Raji (cell line): ENCODE results near the gene SH2D6.

Experiments used
- POLR2A ChIP-seq: IDR thresholded peaks from 2 replicates; pipeline ENCODE4 v1.6.1; 2011; ENCODE audit warnings: low read depth, low read length, control low read depth; ENCODE audit not compliant: insufficient read depth

Gene SH2D6

DNA sequence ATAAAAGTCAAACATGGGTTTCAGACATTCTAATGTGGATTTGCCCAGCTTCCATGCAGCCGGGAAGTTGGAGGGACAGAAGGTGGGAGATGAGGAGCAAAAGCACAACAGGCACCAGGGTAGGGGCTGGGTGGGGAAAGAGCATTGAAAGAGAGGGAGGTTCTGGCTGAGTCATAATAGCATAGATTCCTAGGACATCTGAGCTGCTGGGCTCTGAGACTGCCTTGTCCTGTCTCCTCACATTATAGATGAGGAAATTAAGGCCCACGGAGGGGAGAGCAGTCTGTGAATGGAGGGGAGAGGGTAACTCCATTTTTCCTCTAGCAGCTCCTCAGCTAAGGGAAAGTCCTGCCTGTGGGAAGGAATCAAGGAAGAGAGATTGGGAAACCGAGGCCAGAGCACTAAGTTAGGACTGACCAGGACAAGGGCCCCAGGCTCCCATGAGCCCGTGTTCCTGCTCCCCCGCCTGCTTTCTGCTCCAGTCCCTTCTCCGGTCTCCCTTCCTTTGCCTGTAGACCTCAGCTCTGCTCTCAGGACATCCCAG is 26.2 kb downstream of the SH2D6 start:
- TF ChIP-seq POLR2A = no peak

DNA sequence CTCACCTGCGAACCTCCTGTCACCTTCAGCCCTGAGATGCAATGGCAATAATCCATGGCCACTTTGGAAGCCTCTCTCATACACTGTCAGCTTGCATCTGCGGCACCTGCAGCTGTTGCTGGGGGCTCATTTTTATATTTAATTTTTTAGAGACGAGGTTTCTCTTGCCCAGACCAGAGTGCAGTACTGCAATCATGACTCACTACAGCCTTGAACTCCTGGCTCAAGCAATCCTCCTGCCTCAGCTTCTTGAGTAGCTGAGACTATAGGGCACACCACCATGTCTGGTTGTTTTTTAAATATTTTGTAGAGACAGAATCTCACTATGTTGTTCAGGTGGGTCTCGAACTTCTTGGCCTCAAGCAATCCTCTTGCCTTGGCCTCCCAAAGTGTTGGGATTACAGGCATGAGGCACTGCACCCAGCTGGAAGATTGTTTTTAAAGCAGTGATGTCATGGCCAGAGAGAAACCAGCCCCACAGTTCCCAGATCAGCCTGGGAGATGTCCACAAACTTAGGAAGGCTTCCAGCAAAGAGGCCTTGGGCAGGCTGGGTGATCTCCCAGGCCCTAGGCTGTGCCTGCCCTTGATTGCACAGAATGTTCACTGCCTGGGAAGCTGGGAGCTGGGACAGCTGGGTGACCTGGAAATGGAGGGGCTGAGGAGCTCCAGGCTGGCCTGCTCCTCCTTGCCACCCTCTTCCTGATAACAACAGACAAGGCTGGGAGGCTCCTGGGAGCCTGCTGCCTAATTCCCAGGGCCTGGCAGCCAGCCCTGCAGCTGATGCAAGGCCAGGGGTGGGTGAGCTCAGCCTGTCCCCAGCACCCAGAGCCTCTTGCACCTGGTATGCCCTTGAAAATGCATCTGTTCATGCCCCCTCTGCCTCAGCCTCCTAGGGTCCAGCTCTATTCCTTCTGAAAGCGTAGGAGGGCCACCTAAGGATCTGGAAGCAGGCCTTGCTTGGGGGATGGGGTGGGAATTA is 27.1 kb downstream of the SH2D6 start:
- no peak for TF ChIP-seq POLR2A

DNA sequence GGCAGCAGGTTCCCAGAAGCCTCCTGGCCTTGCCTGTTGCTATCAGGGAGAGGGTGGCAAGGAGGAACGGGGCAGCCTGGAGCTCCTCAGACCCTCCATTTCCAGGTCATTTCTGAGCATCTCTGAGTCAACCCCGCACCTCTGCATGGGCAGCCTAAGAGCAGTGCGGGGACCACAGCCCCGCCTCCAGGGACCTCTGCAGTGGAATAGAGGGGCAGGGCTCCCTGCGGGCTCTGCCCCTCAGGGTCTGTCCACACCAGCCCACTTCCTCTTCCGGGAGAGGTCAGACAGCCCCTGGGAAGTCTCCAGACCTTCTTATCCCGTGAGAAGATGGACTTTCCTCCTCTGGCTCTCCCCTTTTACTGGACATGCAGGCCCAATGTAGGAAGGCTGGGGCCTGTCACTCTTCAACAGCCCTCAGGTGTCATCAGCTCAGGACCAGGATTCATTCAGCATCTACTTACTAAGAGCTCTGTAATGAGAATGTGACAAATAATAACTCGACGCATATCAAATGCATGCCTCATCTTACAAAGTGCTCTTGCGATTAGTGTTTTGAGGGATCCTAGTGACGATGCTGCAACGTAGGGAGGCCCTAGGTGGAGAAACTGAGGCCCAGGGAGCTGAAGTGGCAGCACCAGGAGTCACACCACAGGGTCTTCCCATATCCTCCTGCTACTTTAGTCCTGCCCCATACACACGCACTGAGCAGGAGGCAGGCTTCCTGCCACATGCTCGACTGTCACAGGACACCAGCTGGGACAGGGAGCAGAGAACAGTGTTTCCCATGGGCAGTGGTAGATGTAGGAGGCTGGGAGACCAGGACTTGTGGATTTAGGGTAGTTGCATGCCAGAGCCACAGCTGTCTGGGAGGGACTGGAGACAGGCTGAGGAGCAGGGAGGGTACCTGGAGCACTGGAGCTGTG is 28.0 kb downstream of the SH2D6 start:
- TF ChIP-seq POLR2A = no peak

DNA sequence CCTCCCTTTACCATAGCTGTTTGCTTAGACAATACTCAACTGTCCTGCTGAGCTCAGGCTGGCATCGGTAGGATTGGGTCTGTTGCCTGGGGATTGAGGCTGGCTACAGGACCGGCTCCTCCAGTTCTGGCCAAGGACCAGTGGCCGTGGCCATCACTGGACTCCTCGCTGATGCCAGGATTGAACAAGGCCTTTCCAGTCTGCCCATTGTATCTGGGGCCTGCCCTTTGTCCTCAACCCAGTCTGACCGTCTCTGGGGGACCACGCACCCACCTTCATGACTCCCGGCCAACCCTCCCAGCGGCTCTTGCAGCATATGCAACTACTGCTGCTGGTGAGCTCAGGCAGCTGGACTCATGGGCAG is 28.7 kb downstream of the SH2D6 start:
- TF ChIP-seq POLR2A = no peak

DNA sequence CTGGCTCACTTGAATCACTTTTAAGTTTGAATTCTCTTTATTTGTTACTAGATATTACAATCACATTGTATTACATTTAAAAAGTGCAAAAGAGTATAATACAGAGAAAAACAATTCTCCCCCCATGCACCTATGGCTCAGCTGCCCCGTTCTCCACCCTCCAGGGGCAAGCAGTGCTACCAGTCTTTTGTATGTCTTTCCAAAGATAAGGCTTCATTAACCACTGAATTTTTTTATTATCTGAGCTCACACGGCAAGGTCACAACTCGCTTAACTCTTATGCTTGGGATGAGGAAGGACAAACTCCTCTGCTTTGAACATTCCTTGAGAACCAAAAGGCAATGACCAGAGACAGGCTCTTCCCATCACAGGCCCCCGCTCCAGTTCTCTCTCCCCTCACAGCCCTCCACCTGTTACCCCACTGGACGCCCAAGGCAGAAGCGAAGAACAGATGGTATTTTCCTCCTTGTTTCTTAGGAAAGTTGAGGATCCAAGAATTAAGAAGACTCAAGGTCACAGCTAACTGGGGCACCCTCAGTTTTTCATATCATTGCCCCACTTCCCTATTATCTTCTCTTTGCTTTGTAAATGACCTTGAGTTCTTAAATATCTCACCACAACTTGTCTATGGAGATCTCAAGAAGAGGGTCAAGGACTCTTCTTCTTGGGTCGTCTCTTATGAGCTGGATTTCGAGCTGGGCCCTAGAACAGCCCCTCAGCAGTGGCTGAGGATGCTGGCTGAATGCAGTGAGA is 30.1 kb downstream of the SH2D6 start:
- no peak for TF ChIP-seq POLR2A

DNA sequence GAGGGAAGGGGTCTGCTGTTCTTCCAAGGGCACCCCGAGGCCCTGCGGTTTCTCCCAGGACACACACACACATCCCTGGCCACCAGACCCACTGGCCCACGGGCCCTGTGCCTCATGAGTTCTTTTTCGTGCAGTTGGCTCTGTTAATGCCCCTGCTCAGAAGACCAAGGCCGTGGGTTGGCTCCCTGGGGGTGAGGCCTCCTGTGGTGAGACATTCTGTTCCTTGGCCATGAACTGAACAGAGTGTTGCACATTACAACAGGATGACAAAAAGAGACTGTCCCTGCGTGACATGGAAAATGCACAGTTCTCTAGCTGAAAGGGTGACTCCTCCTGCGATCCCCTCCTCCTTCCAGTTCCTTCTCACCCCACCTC is 30.7 kb downstream of the SH2D6 start:
- TF ChIP-seq POLR2A = no peak

GRCh38 chr2:85452237-85452636 is 33.7 kb downstream of the SH2D6 start:
- no peak for TF ChIP-seq POLR2A

GRCh38 chr2:85453571-85453970 is 35.1 kb downstream of the SH2D6 start:
- no peak for TF ChIP-seq POLR2A

- no peak for TF ChIP-seq POLR2A
Observed at GRCh38 chr2:85455552-85456090, 37.1 kb downstream of the SH2D6 start.

DNA sequence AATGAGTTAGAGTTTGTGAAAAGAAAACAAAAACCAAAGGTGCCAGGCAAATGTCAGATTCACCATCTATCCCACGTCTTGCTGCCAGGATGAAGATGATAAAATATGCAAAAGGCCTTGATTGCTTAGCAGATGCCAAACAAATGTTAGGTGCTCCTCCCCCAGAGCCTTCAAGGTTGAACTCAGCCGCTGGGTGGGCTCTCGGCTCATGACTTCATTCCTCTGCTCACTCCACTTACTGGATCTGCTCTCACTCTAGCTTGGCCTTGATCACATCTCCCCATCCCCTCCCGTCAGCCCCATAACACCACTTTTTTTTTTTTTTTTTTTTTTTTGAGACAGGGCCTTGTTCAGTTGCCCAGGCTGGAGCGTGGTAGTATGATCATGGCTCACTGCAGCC is 38.5 kb downstream of the SH2D6 start:
- no peak for TF ChIP-seq POLR2A

DNA sequence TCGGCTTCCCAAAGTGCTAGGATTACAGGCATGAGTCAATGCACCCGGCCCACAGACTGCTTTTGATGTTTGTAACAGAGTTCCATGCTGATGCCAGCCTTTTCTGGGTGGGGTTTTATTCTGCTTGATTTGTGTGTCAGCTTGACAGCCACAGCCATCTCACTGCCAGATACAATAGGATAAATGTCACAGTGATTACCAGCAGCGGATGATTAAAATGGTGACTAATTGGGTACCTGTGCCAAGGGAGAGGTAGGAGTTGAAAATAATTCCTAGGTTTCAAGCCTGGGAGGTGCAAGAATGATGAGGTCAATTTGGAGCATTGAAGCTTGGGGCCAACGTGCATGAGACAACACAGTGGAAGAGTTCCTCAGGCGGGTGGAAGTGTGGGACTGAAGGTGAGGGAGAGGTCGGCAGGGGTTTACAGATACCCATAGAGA is 39.4 kb downstream of the SH2D6 start:
- no peak for TF ChIP-seq POLR2A

DNA sequence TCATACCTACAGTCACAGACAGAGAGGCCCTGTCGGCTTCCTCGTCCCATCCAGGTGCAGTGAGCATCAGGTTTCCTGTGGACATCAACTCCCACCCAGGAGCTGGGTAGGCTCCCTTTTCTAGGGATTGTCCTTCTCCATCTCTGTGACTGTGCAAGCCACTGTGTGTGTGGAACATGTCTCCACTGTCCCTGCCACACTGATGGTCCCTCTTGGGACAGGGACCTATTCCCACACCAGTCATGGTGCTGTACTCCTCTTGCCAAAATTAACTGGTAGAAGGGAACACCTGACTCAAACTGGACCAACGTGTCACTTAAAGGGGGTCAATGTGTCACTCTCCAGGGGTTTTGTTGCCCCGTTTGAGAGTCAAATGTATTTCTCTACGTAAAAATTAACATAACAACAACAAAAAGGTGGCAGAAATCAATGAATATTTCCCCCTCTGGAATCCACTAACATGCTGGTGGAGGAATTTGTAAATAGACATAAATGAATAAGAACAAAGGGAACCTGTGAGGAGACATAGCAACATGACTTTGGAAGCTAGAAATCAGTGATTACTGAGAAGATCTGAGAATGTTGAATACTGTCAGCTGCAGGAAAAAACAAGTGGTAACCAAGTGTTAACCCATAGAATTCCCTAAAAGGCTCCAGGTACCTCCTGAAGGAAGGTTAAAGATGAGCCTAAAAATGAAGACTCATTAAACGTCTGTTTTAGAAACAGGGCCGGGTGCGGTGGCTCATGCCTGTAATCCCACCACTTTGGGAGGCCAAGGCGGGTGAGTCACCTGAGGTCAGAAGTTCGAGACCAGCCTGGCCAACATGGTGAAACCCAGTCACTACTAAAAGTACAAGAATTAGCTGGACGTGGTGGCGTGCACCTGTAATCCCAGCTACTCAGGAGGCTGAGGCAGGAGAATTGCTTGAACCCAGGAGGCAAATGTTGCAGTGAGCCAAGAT is 40.4 kb downstream of the SH2D6 start:
- TF ChIP-seq POLR2A = no peak

DNA sequence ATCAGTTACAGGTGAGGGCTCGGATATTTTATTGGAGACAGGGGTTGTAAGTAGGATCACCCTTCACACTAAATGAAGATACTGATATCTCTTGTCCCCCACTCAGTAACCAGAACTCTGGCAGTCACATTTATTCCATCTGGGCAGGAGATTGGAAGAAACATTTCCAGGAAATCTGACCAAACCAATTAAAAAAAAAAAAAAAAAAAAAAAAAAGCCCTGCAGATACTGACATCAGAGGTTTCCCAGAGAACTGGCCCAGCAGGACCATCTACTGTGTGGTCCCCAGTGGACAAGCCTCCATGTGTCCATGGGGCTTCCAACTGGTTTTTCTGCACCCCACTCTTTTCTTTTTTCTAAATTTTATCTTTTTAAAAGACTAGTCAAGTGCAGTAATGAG is 41.3 kb downstream of the SH2D6 start:
- TF ChIP-seq POLR2A = no peak
